PC-3 (cell line): ENCODE results near the gene FUT7. TPM values are rescaled to one million over a fixed set of nuclear protein-coding genes. Genes with fewer than 3 reads are reported as not detected.
A peak's percentile ranks its signal among the peaks of the same experiment; 100 is the strongest.

Source experiments
- ATAC-seq: fragments of 200-7000 bp; cut with Tn5 transposase; 2 replicates; pipeline ENCODE4 v1.9.1; 2020; ENCODE audit warnings: mild to moderate bottlenecking, moderate library complexity
- BruUV-seq: library from RNA; stranded (reverse); fragments of 400-500 nt; replicated peaks from 2 replicates; lab custom pipeline; 2021; lab: Mats Ljungman, UMichigan
- CTCF ChIA-PET: fragments of 300-600 bp; sonication (Branson Sonifier 250); formaldehyde crosslinking; loops from one replicate; lab custom pipeline; 2022; ENCODE audit warnings: antibody characterized with exemption; lab: Charles Lee
- POLR2A ChIA-PET: fragments of 300-600 bp; sonication (Branson Sonifier 250); formaldehyde crosslinking; loops from one replicate; lab custom pipeline; 2022; ENCODE audit warnings: antibody characterized with exemption; ENCODE audit not compliant: unreplicated experiment; lab: Charles Lee
- DNase-seq: peaks from one replicate; pipeline ENCODE4 v3.0.0-alpha.2; 2015
- H2AFZ ChIP-seq: fragments of 300-600 bp; sonication (generic); 2 replicates; pipeline ENCODE4 v1.6.0; 2016; ENCODE audit warnings: antibody characterized with exemption, low read length
- H3F3A ChIP-seq: fragments of 300-600 bp; sonication (generic); one replicate; pipeline ENCODE4 v1.6.0; 2017; ENCODE audit warnings: antibody characterized with exemption, low read length, control low read depth, mild to moderate bottlenecking; ENCODE audit not compliant: unreplicated experiment
- H3K27ac ChIP-seq: fragments of 300-600 bp; sonication (generic); 2 replicates; pipeline ENCODE4 v1.5.1; 2016; ENCODE audit warnings: mild to moderate bottlenecking, low read length
- H3K27me3 ChIP-seq: fragments of 300-600 bp; sonication (generic); 2 replicates; pipeline ENCODE4 v1.6.1; 2016; ENCODE audit warnings: low read length, mixed read lengths
- H3K36me3 ChIP-seq: fragments of 300-600 bp; sonication (generic); 2 replicates; pipeline ENCODE4 v1.6.1; 2016; ENCODE audit warnings: low read depth, mixed run types, low read length, mixed read lengths
- H3K4me1 ChIP-seq: fragments of 300-600 bp; sonication (generic); 2 replicates; pipeline ENCODE4 v1.5.1; 2016; ENCODE audit warnings: low read length; ENCODE audit not compliant: insufficient read depth
- H3K4me2 ChIP-seq: fragments of 300-600 bp; sonication (generic); 2 replicates; pipeline ENCODE4 v1.6.0; 2016; ENCODE audit warnings: low read length
- H3K4me3 ChIP-seq: fragments of 300-600 bp; sonication (generic); 2 replicates; pipeline ENCODE4 v1.5.1; 2016; ENCODE audit warnings: mild to moderate bottlenecking, low read length, mixed read lengths
- H3K79me2 ChIP-seq: fragments of 300-600 bp; sonication (generic); 2 replicates; pipeline ENCODE4 v1.6.1; 2017; ENCODE audit warnings: low read length, mixed read lengths
- H3K9ac ChIP-seq: fragments of 300-600 bp; sonication (generic); 2 replicates; pipeline ENCODE4 v1.6.0; 2016; ENCODE audit warnings: mild to moderate bottlenecking, low read length
- H3K9me2 ChIP-seq: fragments of 300-600 bp; sonication (generic); replicated peaks from 2 replicates; pipeline ENCODE4 v1.6.1; 2016; ENCODE audit warnings: mixed run types, low read length, mixed read lengths
- H3K9me3 ChIP-seq: fragments of 300-600 bp; sonication (generic); 2 replicates; pipeline ENCODE4 v1.6.1; 2016; ENCODE audit warnings: low read length, mixed read lengths
- H4K20me1 ChIP-seq: fragments of 300-600 bp; sonication (generic); 2 replicates; pipeline ENCODE4 v1.6.1; 2016; ENCODE audit warnings: low read length, mixed read lengths
- EZH2 ChIP-seq: fragments of 300-600 bp; sonication (generic); IDR thresholded peaks from one replicate; pipeline ENCODE4 v1.6.1; 2017; ENCODE audit warnings: antibody characterized with exemption, mild to moderate bottlenecking, low read length; ENCODE audit not compliant: unreplicated experiment
- EZH2phosphoT487 ChIP-seq: fragments of 300-600 bp; sonication (generic); IDR thresholded peaks from 2 replicates; pipeline ENCODE4 v1.6.1; 2018; ENCODE audit warnings: mild to moderate bottlenecking, antibody characterized with exemption, low read length, borderline replicate concordance
- intact Hi-C: fragments of 100-400 bp; cut with micrococcal nuclease; formaldehyde crosslinking; loops from 2 replicates; pipeline ENCODE4 v1.9.0; 2023
- total RNA-seq: library from RNA; depleted of rRNA; stranded (reverse); fragments of >200 nt; gene quantifications from 2 replicates; pipeline ENCODE4 v1.2.3, GENCODE V29; 2014
- TF ChIP-seq, protein P1 (sequence below): fragments of 300-600 bp; sonication (generic); conservative IDR thresholded peaks from 2 replicates; pipeline ENCODE4 v1.5.1; 2017; ENCODE audit warnings: antibody characterized with exemption, low read depth, mild to moderate bottlenecking, low read length

FUT7 gene
- total RNA-seq, 1 experiment from 2014 or later: not detected

GRCh38 chr9:137070201-137070905 is 38.5 kb upstream of the FUT7 start, which contains the start of gene SAPCD2:
SAPCD2 (minus strand) TSS chr9:137070557; CDS start chr9:137070460, 97 bp downstream.
- POLR2A ChIA-PET: interaction anchor here (0.7 kb wide), 1 partner anchor 121 kb away, joined by 10 read pairs; no protein-coding TSS in a partner anchor
- Histone ChIP-seq H2AFZ (peak within 1 kb of the TSS; percentile 69), H3K79me2 (peaks cover 30% of the 10 kb centered on the region), H3K9ac (peak within 1 kb of the TSS; percentile 47), H3K9me2 (no peaks in the 10 kb centered on the region), H3K27me3 (no peaks in the 10 kb centered on the region), H3F3A (peaks cover 2% of the 10 kb centered on the region), H3K27ac (no peak within 1 kb of the TSS), H3K4me3 (peak within 1 kb of the TSS; percentile 84), H3K36me3 (no peaks in the 10 kb centered on the region), H3K4me1 (peaks cover 20% of the 10 kb centered on the region), H3K9me3 (no peaks in the 10 kb centered on the region), H4K20me1 (peaks cover 13% of the 10 kb centered on the region; the same call in 1 of the 2 replicates), H3K4me2 (peak within 1 kb of the TSS; percentile 95)
- CTCF ChIA-PET: interaction anchor here (0.5 to 1.2 kb wide), 5 partner anchors 21 to 520 kb away, joined by 3 to 12 read pairs (median 4); partner anchors contain the start of genes NPDC1 and ZMYND19
- no TSS peak for BruUV-seq
- TF ChIP-seq, protein P1, sequence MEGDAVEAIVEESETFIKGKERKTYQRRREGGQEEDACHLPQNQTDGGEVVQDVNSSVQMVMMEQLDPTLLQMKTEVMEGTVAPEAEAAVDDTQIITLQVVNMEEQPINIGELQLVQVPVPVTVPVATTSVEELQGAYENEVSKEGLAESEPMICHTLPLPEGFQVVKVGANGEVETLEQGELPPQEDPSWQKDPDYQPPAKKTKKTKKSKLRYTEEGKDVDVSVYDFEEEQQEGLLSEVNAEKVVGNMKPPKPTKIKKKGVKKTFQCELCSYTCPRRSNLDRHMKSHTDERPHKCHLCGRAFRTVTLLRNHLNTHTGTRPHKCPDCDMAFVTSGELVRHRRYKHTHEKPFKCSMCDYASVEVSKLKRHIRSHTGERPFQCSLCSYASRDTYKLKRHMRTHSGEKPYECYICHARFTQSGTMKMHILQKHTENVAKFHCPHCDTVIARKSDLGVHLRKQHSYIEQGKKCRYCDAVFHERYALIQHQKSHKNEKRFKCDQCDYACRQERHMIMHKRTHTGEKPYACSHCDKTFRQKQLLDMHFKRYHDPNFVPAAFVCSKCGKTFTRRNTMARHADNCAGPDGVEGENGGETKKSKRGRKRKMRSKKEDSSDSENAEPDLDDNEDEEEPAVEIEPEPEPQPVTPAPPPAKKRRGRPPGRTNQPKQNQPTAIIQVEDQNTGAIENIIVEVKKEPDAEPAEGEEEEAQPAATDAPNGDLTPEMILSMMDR: no peak
- TF ChIP-seq EZH2 (no peak), EZH2phosphoT487 (no peak)
- DNase-seq (peak; percentile 88), ATAC-seq (peak; percentile 82)
- intact Hi-C loops: loop anchor here (1.0 kb wide), 1 partner anchor 16 kb away; the partner anchor contains the start of gene MAN1B1

- no peaks in the 10 kb centered on the region for H3K27me3 ChIP-seq
- peaks cover 30% of the 10 kb centered on the region for H3K79me2 ChIP-seq
- H3K36me3 ChIP-seq: no peaks in the 10 kb centered on the region
- H3K4me3 ChIP-seq: peak overlapping the region; percentile 84
- peak overlapping the region; percentile 95 for H3K4me2 ChIP-seq
- ATAC-seq (peak; percentile 25), DNase-seq (no peak)
- peaks cover 20% of the 10 kb centered on the region for H3K4me1 ChIP-seq
- H2AFZ ChIP-seq: no peak overlapping the region
- peaks cover 13% of the 10 kb centered on the region; the same call in 1 of the 2 replicates for H4K20me1 ChIP-seq
- intact Hi-C loops: loop anchor here (1.0 kb wide), 1 partner anchor 17 kb away; the partner anchor contains the start of gene MAN1B1
- CTCF ChIA-PET: interaction anchor here (0.9 to 1.2 kb wide), 2 partner anchors 23 to 40 kb away, joined by 4 to 12 read pairs; partner anchors contain the start of gene NPDC1
- TF ChIP-seq EZH2phosphoT487: no peak
- TF ChIP-seq EZH2: no peak
- TF ChIP-seq, protein P1: no peak
- BruUV-seq: no TSS peak
- H3F3A ChIP-seq: peaks cover 2% of the 10 kb centered on the region
- H3K27ac ChIP-seq: no peak overlapping the region
- H3K9me3 ChIP-seq: no peaks in the 10 kb centered on the region
- no peaks in the 10 kb centered on the region for H3K9me2 ChIP-seq
- POLR2A ChIA-PET: interaction anchor here (0.7 kb wide), 1 partner anchor 120 kb away, joined by 10 read pairs; no protein-coding TSS in a partner anchor
- peak overlapping the region; percentile 47; the same call in 1 of the 2 replicates for H3K9ac ChIP-seq
These were observed 37.7 kb upstream of the FUT7 start for GRCh38 chr9:137069508-137070091.
